ENCODE results near the gene CCDC167.
"Not testable (repeated sequence)": the region's sequence is repeated elsewhere in the genome, so short reads cannot be mapped to it uniquely, and the experiment has no call there.

Gene CCDC167

GRCh38 chr6:37507690-37508421 lies 8.2 kb upstream of the CCDC167 start:
- DNase-seq: peak; percentile 47

GRCh38 chr6:37507077-37507476 lies 7.4 kb upstream of the CCDC167 start:
- DNase-seq: no peak

- DNase-seq: no peak
Measured at GRCh38 chr6:37506479-37506878, 6.8 kb upstream of the CCDC167 start.

GRCh38 chr6:37504024-37504423 lies 4.3 kb upstream of the CCDC167 start:
- no peak for DNase-seq

- DNase-seq: no peak
Measured at GRCh38 chr6:37503309-37503965, 3.7 kb upstream of the CCDC167 start.

DNA sequence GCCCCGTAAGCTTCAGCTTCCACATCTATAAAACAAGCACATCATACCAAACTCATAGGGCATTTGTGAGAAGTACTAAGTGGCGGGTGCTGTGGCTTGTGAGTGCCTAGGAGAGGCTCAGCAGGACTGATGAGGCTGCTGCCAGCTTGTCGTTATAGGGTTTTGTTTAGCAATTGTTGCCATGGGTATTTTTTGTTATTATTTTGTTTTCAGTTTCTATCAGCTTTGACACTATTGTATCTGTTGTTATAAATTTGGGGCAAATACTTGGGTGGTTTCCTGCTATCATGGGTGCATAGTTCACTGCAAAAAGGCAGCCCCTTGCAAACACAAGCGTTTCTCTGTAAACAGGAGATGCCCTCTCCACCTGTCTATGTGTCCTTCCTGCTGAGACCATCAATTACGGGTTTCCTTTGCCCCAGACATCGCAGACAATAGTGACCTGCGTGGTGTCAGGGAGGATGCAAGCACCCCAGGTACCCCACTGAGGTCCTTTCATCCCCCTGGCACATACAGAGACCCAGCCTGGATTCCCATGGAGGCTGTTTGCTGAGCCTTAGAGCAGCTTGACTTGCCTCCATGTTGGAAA lies 3.1 kb upstream of the CCDC167 start:
- peak; percentile 54 for DNase-seq

GRCh38 chr6:37501632-37502491 lies 2.2 kb upstream of the CCDC167 start:
- DNase-seq: no peak

GRCh38 chr6:37500904-37501303 lies 1.2 kb upstream of the CCDC167 start:
- not testable (repeated sequence) for DNase-seq

GRCh38 chr6:37500294-37500608 lies 558 bp upstream of the CCDC167 start:
- no peak for DNase-seq

DNA sequence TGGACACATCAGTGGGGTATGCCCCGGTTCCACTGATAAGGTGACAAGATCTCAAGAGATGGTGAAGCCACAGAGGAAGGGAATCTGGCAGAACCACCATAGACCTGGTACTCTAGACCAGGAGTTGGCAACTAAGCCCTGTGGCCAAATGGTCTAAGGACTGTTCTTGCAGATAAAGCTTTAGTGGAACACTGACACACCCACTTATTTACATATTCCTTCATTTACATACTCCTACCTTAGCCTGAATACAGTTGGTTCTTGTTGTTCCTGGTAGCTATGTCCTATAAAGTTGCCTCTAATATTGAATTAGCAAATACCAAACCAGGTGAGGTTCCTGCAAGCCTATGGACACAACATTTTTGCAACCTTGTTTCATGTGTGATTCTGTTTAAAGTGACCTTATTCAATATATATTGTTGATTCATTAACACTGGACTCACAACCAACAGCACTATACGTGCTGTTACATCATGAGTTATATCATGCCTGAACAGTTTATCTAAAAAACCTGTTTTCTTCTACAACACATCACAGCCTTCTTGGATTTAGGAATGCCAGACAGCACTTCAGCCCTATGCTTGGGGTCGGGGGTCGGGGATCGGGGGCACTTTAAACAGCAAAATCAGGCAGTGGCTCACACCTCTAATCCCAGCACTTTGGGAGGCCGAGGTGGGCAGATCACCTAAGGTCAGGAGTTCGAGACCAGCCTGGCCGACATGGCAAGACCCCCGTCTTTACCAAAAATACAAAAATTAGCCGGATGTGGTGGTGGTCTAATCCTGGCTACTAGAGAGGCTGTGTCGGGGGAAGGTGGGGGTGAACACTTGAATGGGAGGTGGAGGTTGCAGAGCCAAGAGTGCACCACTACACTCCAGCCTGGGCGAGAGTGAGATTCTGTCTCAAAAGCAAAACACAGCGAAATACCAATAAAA lies 2.5 kb downstream of the CCDC167 start:
- DNase-seq: no peak

GRCh38 chr6:37495244-37495934 lies 4.3 kb downstream of the CCDC167 start:
- DNase-seq: peak; percentile 66

GRCh38 chr6:37493661-37493995 lies 6.1 kb downstream of the CCDC167 start:
- DNase-seq: peak; percentile 67

DNA sequence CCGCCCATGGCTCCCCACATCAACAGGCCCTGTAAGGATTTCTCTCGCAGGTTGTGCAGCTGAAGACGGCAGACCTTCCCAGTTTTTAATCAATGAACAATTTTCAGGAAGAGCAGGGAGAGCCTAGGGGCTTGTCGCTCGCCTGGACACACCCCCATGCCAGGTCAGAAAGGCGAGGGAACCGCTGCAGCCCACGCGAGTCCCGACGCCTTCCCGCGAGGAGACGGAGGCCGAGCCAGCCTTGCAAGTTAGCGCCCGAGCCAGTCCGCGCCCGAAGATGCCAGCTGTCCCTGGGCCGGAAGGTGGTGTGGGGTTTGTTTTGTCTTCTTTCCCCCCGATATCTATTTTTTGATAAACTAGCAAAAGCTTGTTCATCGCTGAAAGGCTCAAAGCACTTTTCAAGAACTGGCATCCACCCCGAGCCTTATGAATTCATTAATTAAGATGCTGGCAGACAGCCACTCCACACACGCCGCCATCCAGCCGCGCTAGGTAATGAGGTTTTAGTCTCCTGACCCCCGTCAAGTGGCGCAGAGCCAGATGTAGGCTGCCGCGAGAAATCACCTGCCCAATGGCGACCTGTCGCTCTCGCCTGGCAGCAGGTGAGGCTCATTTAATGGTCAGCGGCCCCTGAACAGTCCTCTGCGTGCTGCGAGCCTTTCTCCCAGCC lies 6.6 kb downstream of the CCDC167 start:
- DNase-seq: peak; percentile 81

GRCh38 chr6:37492236-37492972 lies 7.3 kb downstream of the CCDC167 start:
- DNase-seq: no peak

- no peak for DNase-seq
Measured at GRCh38 chr6:37491830-37492208, 7.9 kb downstream of the CCDC167 start.

- no peak for DNase-seq
Measured at GRCh38 chr6:37491171-37491829, 8.4 kb downstream of the CCDC167 start.

DNA sequence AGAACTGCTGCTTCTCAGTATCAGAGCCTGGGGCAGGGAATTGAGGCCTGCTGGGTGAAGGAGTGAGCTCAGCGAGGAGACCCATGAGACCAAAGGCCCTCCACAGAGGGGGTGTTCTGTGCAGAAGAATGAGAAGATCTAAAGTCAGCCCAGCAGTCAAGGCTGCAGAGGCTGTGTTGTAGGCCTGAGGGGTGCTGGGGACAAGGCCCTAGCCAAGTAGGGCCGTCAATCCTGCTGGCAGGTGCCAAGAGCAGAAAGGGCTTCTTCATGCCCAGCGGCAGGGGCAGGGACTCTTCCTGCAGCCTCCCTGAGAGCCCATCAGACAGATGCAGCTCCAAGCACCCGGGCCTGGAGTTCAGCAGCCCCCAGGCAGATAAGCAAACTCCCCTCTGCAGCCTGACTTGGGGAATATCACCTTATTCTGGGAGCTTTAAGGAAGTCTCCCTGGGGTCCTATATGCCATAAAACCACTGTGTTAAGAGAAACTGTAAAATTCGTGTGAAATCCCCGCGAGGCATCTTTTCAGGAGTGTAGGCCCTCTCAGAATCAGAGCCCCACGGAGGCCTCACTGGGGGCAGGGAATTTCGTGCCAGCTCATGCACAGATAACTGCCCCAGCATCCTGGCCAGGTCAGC lies 9.0 kb downstream of the CCDC167 start:
- DNase-seq: no peak

DNA sequence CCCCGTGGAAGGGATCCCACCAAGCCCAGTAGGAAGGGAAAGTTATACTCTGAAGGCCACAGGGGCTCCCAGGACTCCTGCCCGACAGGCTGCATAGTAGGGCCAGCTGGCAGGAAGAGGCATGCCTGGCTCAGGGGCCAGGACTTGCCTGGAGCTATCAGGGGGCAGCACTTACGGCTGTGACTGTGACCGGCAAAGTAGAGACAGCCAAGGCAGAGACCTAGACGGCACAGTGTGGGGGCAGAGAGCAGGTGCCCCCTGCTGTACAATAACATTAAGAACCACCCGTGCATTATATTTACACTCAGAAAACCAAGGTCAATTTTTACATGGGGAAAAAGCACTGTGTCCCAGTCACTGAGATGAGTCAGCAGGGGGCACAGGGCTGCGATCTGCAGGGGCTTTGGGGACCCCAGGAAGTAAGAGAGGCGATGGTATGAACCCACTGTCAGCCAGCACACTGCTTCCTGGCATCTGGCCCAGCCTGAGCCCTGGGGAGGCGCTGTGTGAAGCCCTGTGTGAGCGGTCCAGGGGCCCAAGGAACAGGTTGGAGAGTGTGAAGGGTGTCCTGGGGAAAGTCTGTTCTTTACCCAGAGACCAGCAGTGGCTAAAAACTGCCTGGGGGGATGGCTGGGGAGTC lies 9.9 kb downstream of the CCDC167 start:
- DNase-seq: no peak

DNA sequence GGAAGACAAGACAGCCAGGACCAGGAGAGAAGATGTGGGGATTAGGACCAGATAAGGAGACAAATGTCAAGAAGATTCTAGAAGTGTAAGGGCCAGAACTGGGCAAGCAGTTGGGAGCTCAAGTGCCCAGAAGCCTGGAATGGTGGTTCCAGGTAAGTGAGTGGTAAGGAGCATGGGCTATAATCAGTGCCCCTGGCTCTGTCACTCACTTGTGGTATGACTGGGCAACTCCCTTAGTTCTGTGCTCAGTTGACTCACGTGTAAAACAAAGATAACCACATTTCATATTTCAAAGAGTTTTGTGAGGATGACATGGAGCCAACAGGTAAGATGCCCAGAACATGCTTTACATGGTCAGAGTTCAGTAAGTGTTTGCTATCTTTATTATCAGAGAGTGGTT lies 11.2 kb downstream of the CCDC167 start:
- no peak for DNase-seq

All from NCI-H774 (cell line).